GM18507 (cell line): ENCODE results near the gene CORO6.

ENCODE experiments used
- DNase-seq: peaks from one replicate; pipeline ENCODE4 v3.0.0; 2011; ENCODE audit warnings: low read depth; ENCODE audit not compliant: insufficient read length; ENCODE audit errors: extremely low spot score
- FAIRE-seq: peaks from 2 replicates; lab custom pipeline; 2011; peaks lifted over from hg19 to GRCh38; lab: Jason Lieb, UNC

CORO6 gene

DNA sequence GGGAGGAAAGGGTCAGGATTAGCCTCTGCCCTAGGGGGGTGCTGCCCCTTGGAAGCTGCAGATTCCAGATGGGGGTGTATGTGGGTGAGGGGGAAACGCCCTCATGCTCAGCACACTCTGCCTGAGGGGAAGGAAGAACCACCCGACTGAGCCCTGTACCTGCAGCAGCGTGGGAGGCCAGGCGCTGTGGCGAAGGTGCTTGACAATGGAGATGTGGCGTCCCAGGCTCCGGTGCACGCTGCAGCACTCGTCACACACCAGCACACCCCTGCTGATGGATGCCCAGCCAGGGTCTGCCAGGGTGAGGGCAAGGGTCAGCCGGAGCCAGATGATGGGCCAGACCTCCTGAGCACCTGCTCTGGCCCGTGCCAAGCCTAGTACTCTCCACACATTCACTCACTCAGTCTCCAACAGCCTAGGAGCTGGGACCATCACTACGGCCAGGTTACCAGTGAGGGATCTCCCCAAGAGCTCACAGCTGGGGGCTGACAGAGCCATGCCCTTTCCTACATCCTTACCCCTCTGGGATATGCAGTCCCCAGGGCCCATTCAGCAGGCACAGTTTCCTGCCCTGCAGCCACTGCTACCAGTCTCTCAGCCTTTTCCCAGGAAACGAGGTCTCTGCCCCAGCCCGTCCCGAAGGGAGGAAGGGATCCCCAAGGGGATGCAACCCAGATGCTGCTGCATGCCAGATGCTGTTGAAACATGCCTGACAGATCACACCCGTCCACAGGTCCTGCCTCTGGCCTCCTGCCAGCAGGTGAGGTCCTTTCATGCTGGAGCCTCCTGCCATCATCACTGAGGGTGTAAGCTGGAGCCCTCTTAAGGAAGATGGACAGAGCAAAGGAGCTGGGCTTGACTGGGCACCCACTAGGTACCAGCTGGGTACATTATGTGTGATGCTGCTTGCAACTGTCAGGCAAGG is 39.1 kb downstream of the CORO6 start:
- DNase-seq (no peak), FAIRE-seq (no peak)

DNA sequence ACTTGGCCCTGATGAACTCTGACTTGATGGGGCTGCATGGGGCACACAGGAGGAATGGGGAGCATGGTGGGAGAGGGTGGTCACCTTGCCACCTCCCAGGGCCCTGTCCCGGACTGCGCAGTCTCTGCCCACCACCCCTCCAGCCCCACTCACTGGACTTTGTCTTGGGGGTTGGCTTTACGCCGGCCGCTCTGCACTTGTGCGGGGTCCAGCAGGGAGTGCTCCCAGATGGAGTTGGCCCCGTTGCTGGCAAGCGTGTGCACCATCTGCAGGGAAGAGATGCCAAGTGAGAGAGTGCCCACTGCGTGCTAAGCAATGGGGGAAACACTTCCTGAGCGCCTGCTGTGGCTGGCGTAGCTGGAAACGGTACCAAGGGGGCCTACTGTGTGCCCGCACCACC is 39.9 kb downstream of the CORO6 start:
- DNase-seq, result no peak
- no peak for FAIRE-seq

DNA sequence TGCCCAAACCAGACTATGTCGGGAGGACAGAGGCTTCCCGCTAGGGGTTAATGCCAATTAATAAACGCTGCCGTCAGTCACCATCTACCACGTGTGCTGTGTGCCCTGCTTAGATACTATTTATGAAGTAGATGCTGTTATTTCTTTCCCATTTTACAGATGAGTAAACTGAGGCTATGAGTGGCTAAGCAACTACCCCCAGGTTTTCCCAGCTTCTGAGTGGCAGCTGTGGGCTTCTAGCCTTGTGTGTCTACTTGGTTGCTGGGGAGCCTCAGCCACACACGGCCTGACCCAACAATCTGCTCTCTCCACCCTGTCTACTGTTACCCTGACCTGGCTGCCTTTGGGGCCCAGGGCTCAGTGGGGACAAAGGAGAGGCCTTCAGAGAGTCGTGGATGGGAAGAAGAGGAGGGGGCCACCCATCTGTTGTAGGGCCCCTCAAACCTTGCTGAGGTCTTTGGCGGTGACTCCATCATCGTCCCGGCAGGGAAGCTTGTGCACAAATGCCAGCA is 40.4 kb downstream of the CORO6 start:
- FAIRE-seq, result no peak
- no peak for DNase-seq

- DNase-seq (no peak), FAIRE-seq (no peak)
These were observed 41.0 kb downstream of the CORO6 start for GRCh38 chr17:29581583-29582253.

DNA sequence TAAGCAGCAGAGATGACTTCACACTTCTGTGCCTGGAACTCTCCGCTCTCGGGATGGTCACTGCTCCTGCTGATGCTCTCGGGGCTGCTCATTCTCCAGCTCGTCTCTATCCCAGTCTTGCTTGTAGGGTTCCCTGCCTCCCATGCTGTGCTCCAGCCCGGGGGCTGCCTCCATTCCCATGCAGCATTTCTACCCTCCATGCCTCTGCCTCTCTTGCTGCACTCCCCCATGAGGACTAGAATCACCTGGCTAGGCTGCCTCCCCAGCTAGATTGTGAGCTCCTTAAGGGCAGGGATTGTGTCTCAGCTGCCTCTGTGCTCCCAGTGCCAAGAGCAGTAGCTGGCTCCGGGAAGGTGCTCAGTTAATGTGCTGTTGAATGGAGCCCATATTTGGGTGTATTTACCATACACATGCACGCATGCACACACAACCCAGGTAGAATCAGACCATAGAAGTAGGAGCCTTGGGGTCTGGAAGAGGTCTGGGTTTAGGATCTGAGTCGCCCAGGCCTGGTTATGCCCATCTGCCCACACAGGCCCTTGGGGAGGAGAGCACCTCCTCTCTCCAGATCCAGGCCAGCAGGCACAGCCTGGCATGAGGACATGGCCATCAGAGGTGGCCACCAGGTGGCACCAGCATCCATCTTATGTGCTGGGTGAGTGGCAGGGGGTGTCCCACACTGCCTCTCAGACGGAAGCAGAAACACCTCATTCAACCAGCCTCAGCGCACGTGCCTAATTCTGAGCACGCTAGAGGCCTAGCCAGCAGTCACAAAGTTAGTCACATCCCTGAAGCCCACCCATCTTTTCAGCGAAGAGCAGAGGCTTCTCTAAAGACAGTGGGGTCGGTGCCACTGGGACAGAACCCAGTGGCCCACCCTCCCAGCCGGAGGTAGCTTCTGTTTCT is 42.6 kb downstream of the CORO6 start:
- FAIRE-seq, result peak; percentile 95
- peak; percentile 86 for DNase-seq

DNA sequence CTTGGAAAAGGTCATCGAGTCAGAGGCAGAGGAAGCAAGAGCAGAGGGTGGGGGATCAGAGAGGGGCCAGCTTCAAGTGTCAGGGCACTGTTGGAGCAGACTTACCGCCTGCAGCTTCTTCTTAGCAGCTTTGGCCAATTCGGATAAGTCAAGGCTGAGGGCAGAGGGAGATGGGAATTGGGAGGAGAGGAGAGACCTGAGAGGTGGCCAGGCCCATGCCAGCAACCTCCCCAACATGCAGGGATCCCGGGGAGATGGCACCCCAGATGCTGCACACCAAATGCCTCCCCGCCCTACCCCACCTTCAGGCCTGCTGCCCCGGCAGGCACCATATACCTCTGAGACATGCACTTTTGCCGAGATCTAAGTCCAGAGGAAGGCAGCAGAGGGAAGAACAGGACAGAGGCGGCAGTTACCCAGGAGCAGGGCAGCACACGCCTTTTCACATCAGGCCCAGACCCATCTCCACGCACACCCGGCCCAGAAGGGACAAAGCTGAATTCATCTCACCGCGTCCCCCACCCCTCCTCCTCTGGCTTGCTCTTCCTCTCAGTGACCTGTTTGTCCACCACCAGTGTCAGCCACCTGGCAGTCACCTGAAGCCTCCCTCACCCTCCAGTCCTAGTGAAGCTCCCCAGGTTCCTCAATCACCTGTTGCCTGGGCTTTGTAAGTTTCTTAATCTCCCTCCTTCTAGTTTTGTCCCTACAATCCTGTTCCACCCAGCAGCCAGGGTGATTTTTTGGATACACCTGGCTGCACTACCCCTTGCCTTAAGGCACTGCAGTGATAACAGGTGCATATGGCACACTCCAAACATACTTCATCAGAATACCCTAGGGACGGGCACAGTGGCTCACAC is 43.9 kb downstream of the CORO6 start:
- no peak for DNase-seq
- no peak for FAIRE-seq

- FAIRE-seq (no peak), DNase-seq (no peak)
These were observed 45.1 kb downstream of the CORO6 start for GRCh38 chr17:29577385-29578211.

GRCh38 chr17:29577001-29577370 is 45.7 kb downstream of the CORO6 start:
- DNase-seq (no peak), FAIRE-seq (no peak)

DNA sequence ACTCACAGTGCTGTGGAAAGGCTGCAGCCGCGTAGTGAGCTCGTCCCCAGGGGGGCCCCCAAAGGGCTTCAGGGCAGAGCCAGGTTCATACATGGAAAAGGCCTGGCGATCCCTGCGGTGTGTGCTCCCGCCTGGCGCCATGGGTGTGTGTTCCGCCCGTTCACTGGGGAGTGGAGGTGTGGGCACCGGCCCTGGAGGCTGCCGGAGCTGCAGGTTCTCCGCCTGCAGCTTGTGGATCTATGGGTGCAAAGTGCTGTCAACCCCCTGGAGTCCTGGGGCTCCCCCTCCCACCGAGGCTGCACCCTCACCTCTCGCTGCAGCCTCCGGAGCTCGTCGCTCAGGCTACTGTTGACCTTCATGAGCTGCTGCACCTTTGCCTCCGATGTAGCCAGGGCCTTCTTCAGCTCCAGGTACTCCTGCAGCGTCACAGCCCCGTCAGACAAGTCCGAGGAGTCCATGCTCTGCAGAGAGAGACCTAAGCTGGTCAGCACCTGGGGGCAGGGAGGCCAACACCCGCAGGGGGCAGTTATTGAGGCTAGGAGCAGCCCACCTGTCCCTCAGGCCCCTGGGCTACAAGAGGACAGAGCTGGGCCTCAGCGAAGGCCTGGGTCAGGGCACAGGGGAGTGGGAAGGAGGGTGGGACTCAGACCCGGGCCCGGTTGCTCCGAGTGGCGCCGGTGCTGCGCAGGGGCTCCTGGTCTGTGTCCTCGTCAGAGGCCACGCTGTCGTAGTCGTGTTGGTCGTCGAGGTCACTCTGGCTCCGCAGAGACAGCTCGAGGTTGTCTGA is 46.3 kb downstream of the CORO6 start:
- FAIRE-seq (no peak), DNase-seq (no peak)

- DNase-seq, result no peak
- no peak for FAIRE-seq
These were observed 47.0 kb downstream of the CORO6 start for GRCh38 chr17:29575511-29576213.

DNA sequence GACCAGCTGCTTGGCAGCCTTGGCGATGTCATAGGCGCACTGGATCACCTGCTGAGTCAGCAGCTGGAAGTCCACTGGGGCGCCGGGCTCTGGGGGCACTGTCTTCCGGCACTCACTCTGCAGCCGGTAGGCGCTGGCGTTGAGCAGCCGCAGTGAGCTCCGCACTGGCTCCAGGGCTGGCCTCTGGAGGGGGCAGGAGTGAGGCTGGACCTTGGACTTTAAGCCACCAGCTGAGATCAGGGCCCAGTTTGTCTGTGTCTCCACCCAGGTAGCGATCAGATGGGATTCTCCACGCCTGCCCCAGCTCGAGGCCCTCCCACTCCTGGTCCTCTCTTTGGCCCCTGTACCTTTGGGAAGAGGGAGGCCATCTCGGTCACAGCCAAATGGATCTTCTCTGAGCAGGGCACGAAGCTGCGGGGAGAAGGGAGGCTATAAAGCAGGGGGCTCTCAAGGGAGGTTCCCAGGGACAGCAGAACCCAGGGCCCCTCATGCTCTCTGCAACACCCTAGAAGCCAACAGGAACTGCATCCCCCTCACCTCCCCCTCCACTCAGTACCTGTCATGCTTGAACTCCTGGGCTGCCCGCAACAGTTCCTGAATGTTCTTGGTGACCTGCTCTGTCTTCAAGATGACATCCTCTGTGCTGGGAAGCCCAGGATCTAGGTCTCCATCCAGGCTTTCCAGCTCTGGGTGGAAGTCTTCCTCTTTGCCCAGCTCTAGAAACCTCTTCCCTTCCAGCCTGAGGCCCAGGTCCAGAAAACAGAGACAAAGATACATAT is 47.8 kb downstream of the CORO6 start:
- DNase-seq (no peak), FAIRE-seq (no peak)

- DNase-seq, result no peak
- no peak for FAIRE-seq
These were observed 48.6 kb downstream of the CORO6 start for GRCh38 chr17:29573871-29574731.

GRCh38 chr17:29573558-29573869 is 49.2 kb downstream of the CORO6 start:
- FAIRE-seq (no peak), DNase-seq (no peak)

GRCh38 chr17:29572691-29573557 is 49.8 kb downstream of the CORO6 start:
- FAIRE-seq (no peak), DNase-seq (no peak)
